Lung (tissue), 12 donors: ENCODE results near the gene TRMT112. TPM values are rescaled to one million over a fixed set of nuclear protein-coding genes. Genes with fewer than 3 reads are reported as not detected.

ENCODE experiments used
- ATAC-seq: fragments of 200-7000 bp; cut with Tn5 transposase; one replicate; pipeline ENCODE4 v1.9.1; 2020; ENCODE audit warnings: moderate number of reproducible peaks; ENCODE audit not compliant: insufficient read depth, low FRiP score
- DNase-seq, 3 donors: peaks; one replicate each; pipeline ENCODE4 v3.0.0-alpha.2; 2013 to 2017
- H3K27ac ChIP-seq, 2 donors: one replicate each; pipeline ENCODE4 v1.5.1; 2013; ENCODE audit warnings: mild to moderate bottlenecking in 2 of 2, moderate library complexity in 2 of 2, control low read depth in 1 of 2, inconsistent platforms in 1 of 2, low read depth in 1 of 2, low read length in 1 of 2
- H3K27me3 ChIP-seq, 3 donors: one replicate each; pipeline ENCODE4 v1.5.1; 2013; ENCODE audit warnings: low read length in 2 of 3; ENCODE audit not compliant: control insufficient read depth in 3 of 3, insufficient read depth in 3 of 3
- H3K36me3 ChIP-seq, 4 donors: one replicate each; pipeline ENCODE4 v1.5.1; 2013; ENCODE audit warnings: low read length in 4 of 4, mild to moderate bottlenecking in 1 of 4, moderate library complexity in 1 of 4; ENCODE audit not compliant: control insufficient read depth in 4 of 4, insufficient read depth in 4 of 4
- H3K4me1 ChIP-seq, 5 donors: one replicate each; pipeline ENCODE4 v1.5.1; 2013; ENCODE audit warnings: low read length in 5 of 5, mild to moderate bottlenecking in 2 of 5, moderate library complexity in 1 of 5; ENCODE audit not compliant: control insufficient read depth in 5 of 5, insufficient read depth in 5 of 5
- H3K4me3 ChIP-seq: one replicate; pipeline ENCODE4 v1.5.1; 2013; ENCODE audit warnings: mild to moderate bottlenecking, control low read depth, moderate library complexity
- H3K9ac ChIP-seq, 2 donors: one replicate each; pipeline ENCODE4 v1.5.1; 2013; ENCODE audit warnings: low read length in 2 of 2, control low read depth in 1 of 2; ENCODE audit not compliant: insufficient read depth in 1 of 2
- H3K9me3 ChIP-seq, 4 donors: one replicate each; pipeline ENCODE4 v1.5.1; 2013; ENCODE audit warnings: low read length in 3 of 4, mild to moderate bottlenecking in 1 of 4, moderate library complexity in 1 of 4; ENCODE audit not compliant: control insufficient read depth in 4 of 4, insufficient read depth in 3 of 4
- WGBS, 2 donors: extraction: QIAGEN DNeasy Blood & Tissue Kit; methylation state at CpG; one replicate each; pipeline ENCODE4 v1.1.7; 2013; 5-methylcytosine and 5-hydroxymethylcytosine counted together
- polyA plus RNA-seq, 2 donors: library from polyadenylated mRNA; stranded (reverse); fragments of 200-250 nt; gene quantifications; one replicate each; pipeline ENCODE4 v1.2.1, GENCODE V29; 2013
- total RNA-seq, 2 donors: library from RNA; depleted of rRNA in 1 of 2; stranded (reverse); fragments of >200 nt in 1 of 2; gene quantifications; one replicate each; pipeline ENCODE4 v1.2.1, GENCODE V29; 2014 to 2021
- TF ChIP-seq, protein P1 (sequence below): IDR thresholded peaks from 2 replicates; pipeline ENCODE4 v1.5.1; 2012; ENCODE audit warnings: mild to moderate bottlenecking; ENCODE audit errors: control extremely low read depth, extremely low read depth
- donor health status: control.
- donor health status: control.
- donor health status: Bipolar disorder and iron deficiency.
- donor health status: healthy.
- donor health status: DM: yes; HTN: yes; CAD: no.

Gene TRMT112
- total and polyA plus RNA-seq, 4 donors = 154 to 484 (median 205) TPM

DNA sequence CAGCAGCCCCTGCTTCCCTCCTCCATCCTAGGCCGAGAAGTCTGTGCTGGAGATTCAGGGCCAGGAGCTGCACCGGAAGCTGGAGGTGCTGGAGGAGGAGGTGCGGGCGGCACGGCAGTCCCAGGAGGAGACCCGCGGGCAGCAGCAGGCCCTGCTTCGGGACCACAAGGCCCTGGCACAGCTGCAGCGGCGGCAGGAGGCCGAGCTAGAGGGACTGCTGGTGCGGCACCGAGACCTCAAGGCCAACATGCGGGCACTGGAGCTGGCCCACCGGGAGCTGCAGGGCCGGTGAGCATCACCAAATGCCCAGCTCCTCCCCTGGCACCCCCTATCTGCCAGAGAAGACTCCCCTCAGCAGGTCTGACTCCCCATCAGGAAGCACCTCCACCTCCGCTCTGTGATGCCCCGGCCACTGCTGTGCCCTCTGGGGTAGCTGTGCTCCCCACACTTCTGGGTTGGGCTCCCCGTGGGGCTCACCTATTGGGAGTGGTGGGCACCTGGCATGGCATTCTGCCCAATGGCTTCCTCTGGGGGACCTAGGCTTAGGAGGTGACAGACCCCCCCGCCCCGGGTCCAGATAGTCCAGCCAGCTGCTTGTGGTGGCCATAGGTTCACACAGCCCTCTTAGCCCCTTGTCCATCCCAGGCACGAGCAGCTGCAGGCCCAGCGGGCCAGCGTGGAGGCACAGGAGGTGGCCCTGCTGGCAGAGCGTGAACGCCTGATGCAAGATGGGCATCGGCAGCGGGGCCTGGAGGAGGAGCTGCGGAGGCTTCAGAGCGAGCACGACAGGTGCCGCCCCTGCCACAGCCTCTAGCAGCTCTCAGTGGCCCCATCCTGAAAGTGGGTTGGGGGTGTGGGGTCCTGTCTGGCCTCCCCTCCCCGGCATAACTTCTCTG, 35.0 kb upstream of the TRMT112 start:
- WGBS, 2 donors = 93% methylated on average over 32 to 33 of the region's 33 CpGs
- no peaks in the 10 kb centered on the region for H3K9me3 ChIP-seq
- no peaks in the 10 kb centered on the region for H3K27me3 ChIP-seq
- TF ChIP-seq, protein P1, sequence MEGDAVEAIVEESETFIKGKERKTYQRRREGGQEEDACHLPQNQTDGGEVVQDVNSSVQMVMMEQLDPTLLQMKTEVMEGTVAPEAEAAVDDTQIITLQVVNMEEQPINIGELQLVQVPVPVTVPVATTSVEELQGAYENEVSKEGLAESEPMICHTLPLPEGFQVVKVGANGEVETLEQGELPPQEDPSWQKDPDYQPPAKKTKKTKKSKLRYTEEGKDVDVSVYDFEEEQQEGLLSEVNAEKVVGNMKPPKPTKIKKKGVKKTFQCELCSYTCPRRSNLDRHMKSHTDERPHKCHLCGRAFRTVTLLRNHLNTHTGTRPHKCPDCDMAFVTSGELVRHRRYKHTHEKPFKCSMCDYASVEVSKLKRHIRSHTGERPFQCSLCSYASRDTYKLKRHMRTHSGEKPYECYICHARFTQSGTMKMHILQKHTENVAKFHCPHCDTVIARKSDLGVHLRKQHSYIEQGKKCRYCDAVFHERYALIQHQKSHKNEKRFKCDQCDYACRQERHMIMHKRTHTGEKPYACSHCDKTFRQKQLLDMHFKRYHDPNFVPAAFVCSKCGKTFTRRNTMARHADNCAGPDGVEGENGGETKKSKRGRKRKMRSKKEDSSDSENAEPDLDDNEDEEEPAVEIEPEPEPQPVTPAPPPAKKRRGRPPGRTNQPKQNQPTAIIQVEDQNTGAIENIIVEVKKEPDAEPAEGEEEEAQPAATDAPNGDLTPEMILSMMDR = no peak
- H3K4me1 ChIP-seq = peaks cover 0 to 6% (median 0%) of the 10 kb centered on the region in 5 donors
- no peak for ATAC-seq
- H3K4me3 ChIP-seq = no peak overlapping the region
- DNase-seq = no peak
- H3K9ac ChIP-seq = no peak overlapping the region
- no peak overlapping the region for H3K27ac ChIP-seq
- peaks cover 0 to 2% (median 0%) of the 10 kb centered on the region in 4 donors for H3K36me3 ChIP-seq

DNA sequence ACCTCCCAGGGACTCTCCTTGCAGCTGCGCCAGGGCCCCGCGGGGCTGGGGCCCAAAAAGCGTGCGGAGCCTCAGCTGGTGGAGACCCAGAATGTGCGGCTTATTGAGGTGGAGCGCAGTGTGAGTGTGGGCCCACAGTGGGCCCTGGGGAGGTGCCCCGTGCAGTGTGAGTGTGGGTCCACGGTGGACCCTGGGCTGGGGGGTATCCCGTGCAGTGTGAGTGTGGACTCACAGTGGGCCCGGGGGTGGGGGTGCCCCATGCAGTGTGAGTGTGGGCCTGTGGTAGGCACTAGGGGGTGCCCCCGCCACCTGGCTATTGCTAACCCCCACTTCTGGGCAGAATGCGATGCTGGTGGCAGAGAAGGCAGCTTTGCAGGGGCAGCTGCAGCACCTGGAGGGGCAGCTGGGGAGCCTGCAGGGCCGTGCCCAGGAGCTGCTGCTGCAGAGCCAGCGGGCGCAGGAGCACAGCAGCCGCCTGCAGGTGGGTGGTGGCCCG, 33.8 kb upstream of the TRMT112 start:
- Histone ChIP-seq H3K27ac (no peak overlapping the region), H3K4me1 (peaks cover 0 to 6% (median 0%) of the 10 kb centered on the region in 5 donors), H3K9ac (no peak overlapping the region), H3K27me3 (no peaks in the 10 kb centered on the region), H3K4me3 (no peak overlapping the region), H3K36me3 (peaks cover 0 to 2% (median 0%) of the 10 kb centered on the region in 4 donors), H3K9me3 (no peaks in the 10 kb centered on the region)
- 90 to 92% methylated on average over 14 to 18 of the region's 18 CpGs for WGBS, 2 donors
- DNase-seq (no peak), ATAC-seq (no peak)
- TF ChIP-seq, protein P1 = no peak

DNA sequence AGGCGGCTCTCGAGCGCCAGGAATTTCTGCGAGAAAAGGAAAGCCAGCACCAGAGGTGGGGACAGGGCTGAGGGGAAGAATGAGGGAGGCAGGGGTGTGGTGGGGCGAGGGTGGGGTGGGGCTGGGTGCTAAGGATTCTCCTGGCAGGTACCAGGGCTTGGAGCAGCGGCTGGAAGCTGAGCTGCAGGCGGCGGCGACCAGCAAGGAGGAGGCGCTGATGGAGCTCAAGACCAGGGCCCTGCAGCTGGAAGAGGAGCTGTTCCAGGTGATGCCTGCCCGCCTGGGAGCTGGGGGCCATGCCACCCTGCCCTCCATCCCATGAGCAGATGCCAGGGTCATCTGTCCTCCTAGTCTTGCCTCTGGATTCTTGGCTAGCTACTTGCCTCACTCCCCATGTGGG, 32.0 kb upstream of the TRMT112 start:
- no peak overlapping the region for H3K9ac ChIP-seq
- H3K36me3 ChIP-seq = peaks cover 0 to 6% (median 0%) of the 10 kb centered on the region in 4 donors
- no peak for DNase-seq
- H3K4me1 ChIP-seq = peaks cover 0 to 6% (median 0%) of the 10 kb centered on the region in 5 donors
- ATAC-seq = no peak
- no peaks in the 10 kb centered on the region for H3K9me3 ChIP-seq
- no peak overlapping the region for H3K4me3 ChIP-seq
- H3K27me3 ChIP-seq = no peaks in the 10 kb centered on the region
- 82 to 91% methylated on average over 8 to 11 of the region's 11 CpGs for WGBS, 2 donors
- no peak overlapping the region for H3K27ac ChIP-seq
- TF ChIP-seq, protein P1 = no peak
